AG04450 (cell line): Measurements from ENCODE around the gene OS9. TPM values are rescaled to one million over a fixed set of nuclear protein-coding genes. Genes with fewer than 3 reads are reported as not detected.
"Not testable (repeated sequence)": the region's sequence is repeated elsewhere in the genome, so short reads cannot be mapped to it uniquely, and the experiment has no call there.

Source experiments
- CTCF ChIA-PET: fragments of 300-600, 350-600 bp; formaldehyde crosslinking; extraction: SDS; loops from one replicate; lab custom pipeline; 2022; ENCODE audit warnings: antibody characterized with exemption, inconsistent platforms; lab: Charles Lee
- POLR2A ChIA-PET: fragments of 350-600 bp; formaldehyde crosslinking; extraction: SDS; loops from one replicate; lab custom pipeline; 2021; ENCODE audit warnings: antibody characterized with exemption, inconsistent platforms; lab: Yijun Ruan, JAX
- DNase-seq: peaks from one replicate; pipeline ENCODE4 v3.0.0-alpha.2; 2011; ENCODE audit warnings: low read depth, low spot score
- H3K27ac ChIP-seq: one replicate; pipeline ENCODE4 v1.5.1; 2012; ENCODE audit warnings: low read depth, low read length, control low read depth
- H3K27me3 ChIP-seq: one replicate; pipeline ENCODE4 v1.6.0; 2012; ENCODE audit warnings: low read length; ENCODE audit not compliant: control insufficient read depth, insufficient read depth
- H3K4me3 ChIP-seq: 2 replicates; pipeline ENCODE4 v1.5.1; 2011; ENCODE audit warnings: mild to moderate bottlenecking, low read depth, low read length, control low read depth
- H3K9me3 ChIP-seq: 2 replicates; pipeline ENCODE4 v1.5.1; 2012; ENCODE audit warnings: low read length; ENCODE audit not compliant: control insufficient read depth, insufficient read depth
- CTCF ChIP-seq: IDR thresholded peaks from 2 replicates; pipeline ENCODE4 v1.5.1; 2011; ENCODE audit warnings: low read depth, low read length, control low read depth, inconsistent platforms
- polyA minus RNA-seq: library from RNA; depleted of rRNA, polyadenylated mRNA; stranded (reverse); fragments of >200 nt; gene quantifications from 2 replicates; pipeline ENCODE4 v1.2.3, GENCODE V29; 2011; rRNA and poly(A)+ RNA removed
- polyA plus RNA-seq: library from polyadenylated mRNA; depleted of rRNA; stranded (reverse); fragments of >200 nt; gene quantifications from 2 replicates; pipeline ENCODE4 v1.2.3, GENCODE V29; 2011; rRNA removed

OS9 gene, protein sequence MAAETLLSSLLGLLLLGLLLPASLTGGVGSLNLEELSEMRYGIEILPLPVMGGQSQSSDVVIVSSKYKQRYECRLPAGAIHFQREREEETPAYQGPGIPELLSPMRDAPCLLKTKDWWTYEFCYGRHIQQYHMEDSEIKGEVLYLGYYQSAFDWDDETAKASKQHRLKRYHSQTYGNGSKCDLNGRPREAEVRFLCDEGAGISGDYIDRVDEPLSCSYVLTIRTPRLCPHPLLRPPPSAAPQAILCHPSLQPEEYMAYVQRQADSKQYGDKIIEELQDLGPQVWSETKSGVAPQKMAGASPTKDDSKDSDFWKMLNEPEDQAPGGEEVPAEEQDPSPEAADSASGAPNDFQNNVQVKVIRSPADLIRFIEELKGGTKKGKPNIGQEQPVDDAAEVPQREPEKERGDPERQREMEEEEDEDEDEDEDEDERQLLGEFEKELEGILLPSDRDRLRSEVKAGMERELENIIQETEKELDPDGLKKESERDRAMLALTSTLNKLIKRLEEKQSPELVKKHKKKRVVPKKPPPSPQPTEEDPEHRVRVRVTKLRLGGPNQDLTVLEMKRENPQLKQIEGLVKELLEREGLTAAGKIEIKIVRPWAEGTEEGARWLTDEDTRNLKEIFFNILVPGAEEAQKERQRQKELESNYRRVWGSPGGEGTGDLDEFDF
- polyA plus RNA-seq (309 and 310 TPM in 2 replicates), polyA minus RNA-seq (151 and 171 TPM in 2 replicates)

DNA sequence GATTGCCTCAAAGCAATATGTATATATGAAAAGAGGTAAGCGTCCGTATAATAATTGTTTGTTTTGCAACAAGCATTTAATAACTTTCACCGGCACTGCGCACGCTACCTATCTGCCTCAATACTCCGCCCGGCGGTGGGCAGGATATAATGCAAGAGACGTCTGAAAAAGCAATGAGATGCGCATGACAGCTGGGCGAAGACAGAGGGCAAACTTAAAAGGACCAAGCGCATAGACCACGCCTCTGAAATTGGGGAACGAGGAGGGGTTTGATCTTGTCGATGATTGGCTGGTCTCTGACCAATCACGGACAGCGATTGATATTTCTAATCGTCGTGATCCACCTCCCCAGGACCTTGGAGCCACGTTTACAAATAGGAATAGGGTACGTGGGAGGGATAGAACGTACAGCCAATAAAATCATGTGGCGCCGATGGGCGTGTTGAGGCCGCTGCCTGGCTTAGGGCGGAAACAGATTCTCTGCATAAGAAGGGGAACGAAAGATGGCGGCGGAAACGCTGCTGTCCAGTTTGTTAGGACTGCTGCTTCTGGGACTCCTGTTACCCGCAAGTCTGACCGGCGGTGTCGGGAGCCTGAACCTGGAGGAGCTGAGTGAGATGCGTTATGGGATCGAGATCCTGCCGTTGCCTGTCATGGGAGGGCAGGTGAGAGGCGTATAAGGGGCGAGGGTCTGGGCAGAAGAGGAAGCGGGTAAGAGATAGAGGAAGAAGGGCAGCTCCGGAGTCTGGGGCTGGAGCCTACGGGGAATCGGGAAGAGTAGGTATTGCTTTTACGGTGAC lies at the start of gene OS9:
Gene OS9 (plus strand): TSS at position 474 of the 800 bp plus-strand sequence. CDS start 30 bp downstream, at position 504.
- DNase-seq, result peak; percentile 99
- H3K4me3 ChIP-seq, result peak within 1 kb of the TSS; percentile 99
- ChIA-PET POLR2A (interaction anchor here (0.6 kb wide), 1 partner anchor 89 kb away, joined by 3 read pairs; no protein-coding TSS in a partner anchor), CTCF (interaction anchor here (0.6 to 3.6 kb wide), 5 partner anchors 19 to 235 kb away, joined by 3 to 38 read pairs (median 3); no protein-coding TSS in a partner anchor)
- peak; percentile 85 for TF ChIP-seq CTCF
- H3K27me3 ChIP-seq, result no peaks in the 10 kb centered on the region
- H3K9me3 ChIP-seq, result no peaks in the 10 kb centered on the region
- H3K27ac ChIP-seq, result peak within 1 kb of the TSS; percentile 68

GRCh38 chr12:57645990-57646658 lies 47.8 kb upstream of the OS9 start:
- CTCF ChIA-PET, H3K4me3 ChIP-seq, POLR2A ChIA-PET, DNase-seq, H3K27ac ChIP-seq, H3K27me3 ChIP-seq: not testable (repeated sequence)
- H3K9me3 ChIP-seq, result peaks cover 10% of the 10 kb centered on the region

- H3K4me3 ChIP-seq, DNase-seq, H3K27ac ChIP-seq, CTCF ChIA-PET, H3K27me3 ChIP-seq, POLR2A ChIA-PET: not testable (repeated sequence)
- peaks cover 10% of the 10 kb centered on the region for H3K9me3 ChIP-seq
These were observed 47.3 kb upstream of the OS9 start for GRCh38 chr12:57646659-57647049.

DNA sequence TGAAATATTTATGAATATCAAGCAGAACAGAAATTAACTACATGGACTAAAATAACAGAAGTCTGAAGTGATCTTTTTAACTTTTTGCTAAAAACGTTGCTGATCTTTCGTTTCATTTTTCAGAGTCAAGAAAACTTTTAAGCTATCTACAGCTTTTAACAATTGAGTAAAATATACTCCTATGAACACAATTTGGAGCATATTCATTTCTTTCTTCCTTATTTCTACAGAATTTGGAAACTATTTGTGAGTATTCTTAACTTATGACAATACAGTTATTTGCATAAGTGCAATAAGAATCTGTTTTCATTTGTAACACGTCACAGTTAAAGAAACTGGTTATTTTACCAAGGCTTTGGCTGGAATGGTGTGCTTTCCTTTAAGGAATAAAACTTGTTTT lies 39.9 kb upstream of the OS9 start:
- TF ChIP-seq CTCF, result no peak
- POLR2A ChIA-PET, result no interaction called here
- H3K4me3 ChIP-seq, result no peak overlapping the region
- no peak overlapping the region for H3K27ac ChIP-seq
- peaks cover 8% of the 10 kb centered on the region; the same call in 1 of the 2 replicates for H3K9me3 ChIP-seq
- CTCF ChIA-PET, result interaction anchor here (1.6 kb wide), 1 partner anchor 21 kb away, joined by 4 read pairs; the partner anchor contains the start of gene B4GALNT1
- peaks cover 2% of the 10 kb centered on the region for H3K27me3 ChIP-seq
- no peak for DNase-seq

GRCh38 chr12:57655541-57656240 lies 38.2 kb upstream of the OS9 start:
- ChIA-PET POLR2A (no interaction called here), CTCF (interaction anchor here (0.7 kb wide), 1 partner anchor 18 kb away, joined by 5 read pairs; no protein-coding TSS in a partner anchor)
- H3K9me3 ChIP-seq, result peaks cover 8% of the 10 kb centered on the region; the same call in 1 of the 2 replicates
- no peak for DNase-seq
- H3K27ac ChIP-seq, result no peak overlapping the region
- no peak for TF ChIP-seq CTCF
- peaks cover 2% of the 10 kb centered on the region for H3K27me3 ChIP-seq
- H3K4me3 ChIP-seq, result no peak overlapping the region

GRCh38 chr12:57656408-57656807 lies 37.5 kb upstream of the OS9 start:
- CTCF ChIA-PET, result interaction anchor here (1.6 kb wide), 1 partner anchor 24 kb away, joined by 5 read pairs; the partner anchor contains the start of gene B4GALNT1
- H3K27ac ChIP-seq, H3K9me3 ChIP-seq, POLR2A ChIA-PET, H3K4me3 ChIP-seq, H3K27me3 ChIP-seq, DNase-seq: not testable (repeated sequence)
